HCT116 (cell line): ENCODE data around the gene SLFNL1. TPM values are rescaled to one million over a fixed set of nuclear protein-coding genes. Genes with fewer than 3 reads are reported as not detected.

Source experiments
- ATAC-seq: fragments of 200-7000 bp; cut with Tn5 transposase; 2 replicates; pipeline ENCODE4 v1.9.1; 2020; ENCODE audit warnings: mild to moderate bottlenecking, moderate library complexity
- BruUV-seq: library from RNA; stranded (reverse); fragments of 400-500 nt; replicated peaks from 2 replicates; lab custom pipeline; 2021; lab: Mats Ljungman, UMichigan
- CTCF ChIA-PET: fragments of 300-600 bp; sonication (Branson Sonifier 250); formaldehyde crosslinking; loops from one replicate; lab custom pipeline; 2021; ENCODE audit warnings: antibody characterized with exemption; lab: Charles Lee
- POLR2A ChIA-PET: fragments of 300-600, 350-600 bp; sonication (Branson Sonifier 250); formaldehyde crosslinking; loops from one replicate; lab custom pipeline; 2021; ENCODE audit warnings: antibody characterized with exemption; lab: Charles Lee
- RAD21 ChIA-PET, 2 experiments: fragments of 300-600 bp; sonication (Branson Sonifier 250); formaldehyde crosslinking; loops; one replicate each; lab custom pipeline; 2023; ENCODE audit warnings: low total read pairs in 2 of 2; ENCODE audit not compliant: uncharacterized antibody in 2 of 2, unreplicated experiment in 2 of 2, low non-redundant PET in 1 of 2; lab: Charles Lee
- DNase-seq: peaks from one replicate; pipeline ENCODE4 v3.0.0-alpha.2; 2010; ENCODE audit warnings: low read depth, low spot score
- H2AFZ ChIP-seq: fragments of 200-600 bp; shearing (Covaris generic), sonication (generic); 2 replicates; pipeline ENCODE4 v1.6.1; 2017; ENCODE audit warnings: low read depth, mixed run types, mixed read lengths, antibody characterized with exemption, low read length; ENCODE audit not compliant: poor library complexity, severe bottlenecking
- H3K27ac ChIP-seq: 2 replicates; pipeline ENCODE4 v1.5.1; 2012; ENCODE audit warnings: low read depth, low read length
- H3K27me3 ChIP-seq: fragments of 200-600 bp; sonication (generic); 2 replicates; pipeline ENCODE4 v1.6.1; 2016; ENCODE audit warnings: mixed run types, low read length, mixed read lengths; ENCODE audit not compliant: insufficient read depth
- H3K36me3 ChIP-seq, 2 experiments: fragments of 200-500 bp in 1 of 2; fragments of 200-600 bp in 1 of 2; sonication (Bioruptor generic) in 1 of 2; sonication (generic) in 1 of 2; 2 replicates each; pipeline versions ENCODE4 v1.5.1 to v1.6.1; 2014 to 2016; ENCODE audit warnings: low read length in 2 of 2, inconsistent platforms in 1 of 2, mixed read lengths in 1 of 2, mixed run types in 1 of 2; ENCODE audit not compliant: insufficient read depth in 2 of 2, control insufficient read depth in 1 of 2
- H3K4me1 ChIP-seq, 2 experiments: fragments of 200-600 bp in 1 of 2; sonication (generic) in 1 of 2; 2 replicates each; pipeline versions ENCODE4 v1.5.1 to v1.6.1; 2012 to 2017; ENCODE audit warnings: low read length in 2 of 2, inconsistent platforms in 1 of 2, mild to moderate bottlenecking in 1 of 2, mixed read lengths in 1 of 2, mixed run types in 1 of 2, moderate library complexity in 1 of 2; ENCODE audit not compliant: insufficient read depth in 2 of 2, control insufficient read depth in 1 of 2
- H3K4me2 ChIP-seq: fragments of 200-600 bp; sonication (generic); 2 replicates; pipeline ENCODE4 v1.6.1; 2017; ENCODE audit warnings: mixed run types, low read length, mixed read lengths
- H3K4me3 ChIP-seq, 2 experiments: fragments of 200-600 bp in 1 of 2; sonication (generic) in 1 of 2; replicated peaks in 1 of 2; 2 replicates each; pipeline ENCODE4 v1.5.1; 2011 to 2016; ENCODE audit warnings: low read length in 2 of 2, control low read depth in 1 of 2, low read depth in 1 of 2, mild to moderate bottlenecking in 1 of 2, mixed read lengths in 1 of 2, mixed run types in 1 of 2
- H3K79me2 ChIP-seq: fragments of 200-600 bp; sonication (generic); 2 replicates; pipeline ENCODE4 v1.6.1; 2017; ENCODE audit warnings: mild to moderate bottlenecking, mixed run types, low read length, moderate library complexity, mixed read lengths; ENCODE audit not compliant: insufficient read depth
- H3K9ac ChIP-seq: fragments of 200-600 bp; sonication (generic); 2 replicates; pipeline ENCODE4 v1.6.1; 2016; ENCODE audit warnings: low read length, mixed read lengths
- H3K9me2 ChIP-seq: fragments of 200-600 bp; sonication (generic), shearing (Covaris generic); 2 replicates; pipeline ENCODE4 v1.6.1; 2017; ENCODE audit warnings: mixed run types, mild to moderate bottlenecking, moderate library complexity; ENCODE audit not compliant: insufficient read depth
- H3K9me3 ChIP-seq, 2 experiments: fragments of 200-500 bp in 1 of 2; fragments of 200-600 bp in 1 of 2; sonication (Bioruptor generic) in 1 of 2; sonication (generic) in 1 of 2; 2 replicates each; pipeline ENCODE4 v1.6.1; 2014 to 2017; ENCODE audit warnings: low read length in 2 of 2, mixed read lengths in 2 of 2, inconsistent platforms in 1 of 2, low read depth in 1 of 2, mild to moderate bottlenecking in 1 of 2, mixed run types in 1 of 2, moderate library complexity in 1 of 2; ENCODE audit not compliant: control insufficient read depth in 1 of 2, insufficient read depth in 1 of 2
- H4K20me1 ChIP-seq: fragments of 200-600 bp; sonication (generic), shearing (Covaris generic); 2 replicates; pipeline ENCODE4 v1.6.1; 2017; ENCODE audit warnings: mixed run types, mild to moderate bottlenecking, moderate library complexity; ENCODE audit not compliant: insufficient read depth
- CEBPB ChIP-seq: IDR thresholded peaks from 2 replicates; pipeline ENCODE4 v1.6.1; 2012; ENCODE audit warnings: low read depth
- CTCF ChIP-seq, 3 experiments: fragments of 200-600 bp in 1 of 3; sonication (generic) in 1 of 3; IDR thresholded peaks in 2 of 3; conservative IDR thresholded peaks in 1 of 3; 2 replicates each; pipeline ENCODE4 v1.5.1; 2012 to 2017; ENCODE audit warnings: low read depth in 2 of 3, low read length in 2 of 3, antibody characterized with exemption in 1 of 3, borderline replicate concordance in 1 of 3, control low read depth in 1 of 3, mild to moderate bottlenecking in 1 of 3, mixed read lengths in 1 of 3, mixed run types in 1 of 3, moderate library complexity in 1 of 3; ENCODE audit not compliant: insufficient read depth in 1 of 3
- EGR1 ChIP-seq: IDR thresholded peaks from 2 replicates; pipeline ENCODE4 v1.6.1; 2012; ENCODE audit warnings: low read depth
- EZH2 ChIP-seq: fragments of 200-600 bp; sonication (generic); IDR thresholded peaks from 2 replicates; pipeline ENCODE4 v1.6.1; 2017; ENCODE audit warnings: antibody characterized with exemption, mixed run types
- EZH2phosphoT487 ChIP-seq: fragments of 200-600 bp; IDR thresholded peaks from 2 replicates; pipeline ENCODE4 v1.6.1; 2018; ENCODE audit warnings: antibody characterized with exemption, borderline replicate concordance
- FOSL1 ChIP-seq: IDR thresholded peaks from 2 replicates; pipeline ENCODE4 v1.6.1; 2012; ENCODE audit warnings: low read depth
- JUND ChIP-seq: IDR thresholded peaks from 2 replicates; pipeline ENCODE4 v1.6.1; 2012
- POLR2A ChIP-seq: IDR thresholded peaks from 2 replicates; pipeline ENCODE4 v1.7.0; 2011; ENCODE audit warnings: borderline replicate concordance; ENCODE audit not compliant: insufficient read depth, insufficient read length; ENCODE audit errors: extremely low read depth
- POLR2AphosphoS5 ChIP-seq: IDR thresholded peaks from 2 replicates; pipeline ENCODE4 v1.6.1; 2011; ENCODE audit warnings: mild to moderate bottlenecking, low read depth, low read length, moderate library complexity
- REST ChIP-seq: IDR thresholded peaks from 2 replicates; pipeline ENCODE4 v1.6.1; 2012; ENCODE audit warnings: low read depth
- SIN3A ChIP-seq: IDR thresholded peaks from 2 replicates; pipeline ENCODE4 v1.6.1; 2012; ENCODE audit warnings: low read depth
- SP1 ChIP-seq: IDR thresholded peaks from 2 replicates; pipeline ENCODE4 v1.6.1; 2012; ENCODE audit warnings: low read depth
- SRF ChIP-seq: IDR thresholded peaks from 2 replicates; pipeline ENCODE4 v1.6.1; 2012; ENCODE audit warnings: low read depth
- ZNF274 ChIP-seq: fragments of 200-500 bp; sonication (Bioruptor generic); IDR thresholded peaks from 2 replicates; pipeline ENCODE4 v1.6.1; 2014; ENCODE audit warnings: mild to moderate bottlenecking, low read depth, low read length, inconsistent platforms
- intact Hi-C: fragments of 100-400 bp; cut with micrococcal nuclease; formaldehyde crosslinking; loops from 2 replicates; pipeline ENCODE4 v1.10.0; 2022
- total RNA-seq: library from RNA; stranded (reverse); gene quantifications from one replicate; pipeline ENCODE4 v1.2.1, GENCODE V29; 2021; ENCODE audit not compliant: unreplicated experiment

The SLFNL1 gene
- total RNA-seq, 1 experiment from 2014 or later: 0.20 TPM

GRCh38 chr1:40988280-40988679, 33.2 kb downstream of the SLFNL1 start:
- RAD21 ChIA-PET: no interaction called here
- Histone ChIP-seq H3K9ac (no peak overlapping the region), H3K4me3 (no peak overlapping the region), H3K4me2 (no peak overlapping the region), H3K9me2 (no peaks in the 10 kb centered on the region), H3K27ac (no peak overlapping the region), H3K9me3 (no peaks in the 10 kb centered on the region), H3K27me3 (no peaks in the 10 kb centered on the region), H4K20me1 (peaks cover 12% of the 10 kb centered on the region; the same call in 1 of the 2 replicates), H3K36me3 (peaks cover 84 to 98% of the 10 kb centered on the region in 2 experiments), H3K79me2 (peaks cover 100% of the 10 kb centered on the region), H2AFZ (no peak overlapping the region), H3K4me1 (no peaks in the 10 kb centered on the region)
- intact Hi-C loops: no loop called here
- TF ChIP-seq POLR2A (no peak), FOSL1 (no peak), POLR2AphosphoS5 (no peak), EZH2phosphoT487 (no peak), SP1 (no peak), REST (no peak), ZNF274 (no peak), JUND (no peak), EGR1 (no peak), SRF (no peak), EZH2 (no peak), CEBPB (no peak), CTCF (IDR thresholded peaks at IDR 0.05 in 2 of 3, conservative IDR thresholded peaks at IDR 0.05 in 1 of 3; ENCODE audit: borderline replicate concordance in 1 of 3, insufficient read depth in 1 of 3, low read depth in 2 of 3, low read length in 2 of 3) (no peak), SIN3A (no peak)
- CTCF ChIA-PET: no interaction called here
- ATAC-seq (no peak), DNase-seq (no peak)
- BruUV-seq: no TSS peak
- POLR2A ChIA-PET: no interaction called here
